Prostate gland (tissue), 2 donors: ENCODE results near the gene TMEM108.

Experiments
- CTCF ChIP-seq, 4 experiments: fragments of 200-600 bp in 2 of 4; fragments of 450-650 bp in 2 of 4; sonication (generic) in 2 of 4; IDR thresholded peaks; 1 replicate in 3 of 4; 2 replicates in 1 of 4; pipeline ENCODE4 v1.5.1; 2016 to 2019; ENCODE audit warnings: antibody characterized with exemption in 4 of 4, mild to moderate bottlenecking in 2 of 4, moderate library complexity in 2 of 4
- POLR2A ChIP-seq: fragments of 450-650 bp; IDR thresholded peaks from one replicate; pipeline ENCODE4 v1.6.1; 2016; ENCODE audit warnings: antibody characterized with exemption, mild to moderate bottlenecking

DNA sequence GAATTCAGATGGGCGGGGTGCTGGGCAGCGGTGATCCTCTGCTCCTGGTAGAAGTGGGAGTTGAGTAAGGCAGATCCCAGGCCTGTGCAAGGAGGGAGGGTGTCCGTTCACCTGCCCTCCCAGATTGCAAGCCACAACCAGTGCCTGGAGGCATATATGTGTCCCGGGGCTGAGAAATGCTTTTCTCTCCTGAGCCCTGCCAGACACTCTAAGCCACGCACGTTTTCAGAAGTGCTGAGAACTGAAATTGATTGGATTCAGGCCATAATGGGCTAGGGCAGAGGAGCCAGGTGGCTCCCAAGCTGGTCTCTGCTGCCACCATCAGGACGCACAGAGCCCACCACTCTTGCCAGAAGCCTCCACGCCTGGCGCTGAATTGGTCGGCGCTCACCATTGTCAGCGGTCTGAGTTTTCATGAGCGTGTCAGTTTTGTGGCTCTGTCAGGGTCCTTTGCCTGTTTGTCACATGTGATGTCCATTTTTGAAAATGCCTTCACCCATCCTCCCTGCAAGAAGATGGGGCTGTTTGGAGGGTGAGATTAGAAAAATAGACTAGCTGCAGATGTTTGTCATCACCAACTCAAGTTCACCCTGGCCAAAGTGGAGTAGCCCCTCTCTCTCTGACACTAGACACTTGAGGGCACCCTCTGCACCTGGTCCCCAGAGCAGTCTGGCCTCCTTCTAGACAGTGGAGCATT lies 346.3 kb downstream of the TMEM108 start:
- TF ChIP-seq CTCF (IDR thresholded peaks at IDR 0.05) (peak; percentile 49 to 76 (median 69)), POLR2A (no peak)
